GM12891 (cell line): ENCODE data around the gene C8G.

Experiments used
- PAX5 ChIP-seq: IDR thresholded peaks from 2 replicates; pipeline ENCODE4 v1.6.1; 2011; ENCODE audit warnings: low read length, moderate library complexity, mild to moderate bottlenecking; ENCODE audit not compliant: insufficient read depth, severe bottlenecking
- POLR2A ChIP-seq: IDR thresholded peaks from 2 replicates; pipeline ENCODE4 v1.6.1; 2011; ENCODE audit warnings: low read depth, low read length, control low read depth
- POLR2AphosphoS5 ChIP-seq: IDR thresholded peaks from 2 replicates; pipeline ENCODE4 v1.6.1; 2011; ENCODE audit warnings: low read depth, low read length, control low read depth
- POU2F2 ChIP-seq: IDR thresholded peaks from 2 replicates; pipeline ENCODE4 v1.6.1; 2011; ENCODE audit warnings: low read depth, mild to moderate bottlenecking, control low read depth, low read length, moderate library complexity

- TF ChIP-seq POU2F2 (no peak), POLR2AphosphoS5 (no peak), POLR2A (no peak), PAX5 (no peak)
Observed at GRCh38 chr9:136922540-136922939, 22.5 kb upstream of the C8G start.
